Stimulated activated CD4-positive, alpha-beta T cell treated with anti-CD3 and anti-CD28 coated beads, Interleukin-12 subunit alpha, Interleukin-12 subunit beta, amount 100 ng/mL, for 24 hours (primary cell): ENCODE data around the gene CDK9.

Source experiments
- DNase-seq, 2 experiments: peaks; one replicate each; pipeline ENCODE4 v3.0.0-alpha.2; 2020; ENCODE audit warnings: low read depth in 2 of 2

Gene CDK9

DNA sequence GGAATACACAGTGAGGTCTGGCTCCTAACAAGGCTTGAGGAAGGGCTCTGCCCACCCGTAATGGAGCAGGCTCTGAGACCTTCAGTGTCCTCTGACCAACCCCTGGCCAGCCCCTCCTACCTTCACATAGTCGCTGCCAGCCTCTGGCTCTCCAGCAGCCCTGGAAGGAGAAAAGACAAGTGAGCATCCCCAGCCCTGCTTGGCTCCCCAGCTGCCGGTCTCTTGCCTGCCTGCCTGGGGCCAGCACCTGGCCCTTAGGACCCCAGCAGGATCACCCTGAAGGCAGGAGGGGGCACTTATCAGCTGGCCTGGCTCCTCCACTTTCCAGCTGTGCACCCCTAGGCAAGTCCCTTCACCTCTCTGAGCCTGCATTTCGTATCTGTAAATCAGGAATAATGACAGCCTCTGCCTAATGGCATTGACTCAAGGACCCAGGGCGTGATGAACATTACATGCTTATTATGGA is 24.3 kb upstream of the CDK9 start:
- no peak for DNase-seq

DNA sequence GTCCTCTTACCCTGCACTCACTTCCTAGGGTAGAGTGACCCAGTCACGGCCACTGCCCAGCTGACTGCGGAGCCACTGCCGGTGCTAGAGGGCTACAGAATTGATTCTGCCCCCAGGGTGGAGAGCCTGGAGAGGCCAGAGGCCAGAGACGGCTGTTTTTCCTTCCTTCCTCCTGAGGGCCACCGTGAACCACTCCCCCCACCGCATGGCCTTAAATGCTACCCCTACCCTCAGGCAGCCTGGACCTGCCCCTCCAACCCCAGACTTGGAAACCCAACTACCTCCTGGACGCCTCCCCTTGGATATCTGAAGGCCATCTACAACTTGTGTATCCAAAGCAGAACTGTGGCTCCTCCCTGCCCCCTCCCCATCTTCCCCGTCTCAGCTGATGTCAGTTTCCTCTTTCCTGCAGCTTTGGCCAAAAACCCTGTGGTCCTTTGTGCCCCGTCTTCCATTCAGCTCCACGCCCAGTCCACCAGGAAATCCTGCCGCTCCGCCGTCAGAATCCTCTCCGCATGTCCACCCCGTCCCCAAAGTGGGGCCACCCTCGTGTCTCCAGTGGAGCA is 23.6 kb upstream of the CDK9 start:
- DNase-seq, result no peak

DNA sequence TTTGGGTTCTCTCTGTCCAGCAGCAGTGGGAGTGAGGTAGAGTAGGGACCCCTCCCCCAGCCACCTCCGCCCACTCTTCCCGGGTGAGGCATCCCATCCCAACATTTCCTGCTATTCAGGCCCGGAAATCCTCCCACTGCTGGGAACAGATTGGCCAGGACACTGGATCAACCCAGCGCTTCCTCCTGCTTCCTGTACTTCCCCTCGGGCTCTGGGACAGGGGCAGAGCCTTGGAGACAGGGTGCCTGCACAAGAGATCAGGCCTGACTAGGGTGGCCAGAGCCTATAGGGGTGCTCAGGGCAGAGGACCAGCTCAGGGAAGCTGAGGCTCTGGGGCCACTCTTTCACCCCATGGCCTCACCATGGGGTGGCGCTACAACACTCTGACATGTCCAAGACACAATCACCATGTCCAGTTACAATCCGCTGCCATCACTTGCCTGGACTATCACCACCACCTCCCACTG is 21.9 kb upstream of the CDK9 start:
- DNase-seq, result no peak

DNA sequence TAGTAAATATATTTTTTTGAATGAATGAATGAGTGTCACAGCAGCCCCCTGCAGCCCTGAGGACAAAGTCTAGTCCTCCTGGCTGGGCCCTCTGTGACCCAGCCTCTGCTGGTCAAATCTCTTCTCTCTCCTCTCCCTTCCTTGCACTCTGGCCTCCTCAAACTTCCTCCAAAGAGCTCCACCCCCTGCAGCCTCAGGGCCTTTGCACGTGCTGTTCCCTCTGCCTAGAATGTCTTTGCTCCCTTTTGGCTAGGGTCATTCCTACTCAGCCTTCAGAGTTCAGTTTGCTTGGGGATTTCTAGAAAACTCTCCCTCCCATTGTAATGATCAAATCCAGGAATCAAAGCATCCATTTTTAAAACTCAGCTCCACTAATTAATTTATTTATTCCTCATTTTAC is 20.4 kb upstream of the CDK9 start:
- DNase-seq, result no peak

DNA sequence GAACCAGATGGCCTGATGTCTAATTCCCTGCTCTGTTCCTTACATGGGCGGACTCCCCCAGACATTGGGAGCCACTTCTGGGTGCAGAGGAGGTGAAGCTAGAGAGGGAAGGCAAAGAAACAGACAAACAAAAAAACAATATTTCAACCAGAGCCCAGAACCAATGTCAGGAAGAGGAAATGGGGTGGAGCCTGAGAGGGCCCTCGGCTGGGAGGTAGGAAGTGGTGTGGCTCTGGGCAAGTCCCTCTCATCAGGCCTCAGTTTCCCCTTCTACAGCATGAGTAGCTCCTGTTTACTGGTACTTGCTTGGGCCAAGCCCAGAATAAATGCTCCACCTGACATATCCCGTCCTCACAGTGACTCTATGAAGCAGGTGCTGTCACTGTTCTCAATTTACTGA is 18.4 kb upstream of the CDK9 start:
- no peak for DNase-seq

DNA sequence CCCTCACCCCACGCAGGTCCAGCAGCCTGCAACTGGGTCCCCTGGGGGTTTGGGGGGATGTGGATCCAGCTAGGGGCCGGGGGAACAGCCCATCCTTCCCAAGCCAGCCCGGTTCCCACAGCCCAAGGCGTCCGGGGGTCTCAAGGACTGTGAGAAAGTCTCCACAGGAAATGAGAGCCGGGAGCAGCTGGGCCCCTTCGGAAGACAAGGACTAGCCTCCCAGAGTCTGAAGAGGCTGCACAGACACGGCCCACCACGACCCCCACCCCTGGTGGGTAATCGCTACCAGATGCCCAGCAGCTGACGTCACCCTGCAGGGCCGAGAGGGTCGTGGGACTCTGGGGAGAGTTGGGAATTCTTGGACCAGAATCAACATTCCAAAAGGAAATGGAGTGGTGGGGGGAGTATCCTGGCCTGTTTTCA is 17.9 kb upstream of the CDK9 start:
- no peak for DNase-seq

DNA sequence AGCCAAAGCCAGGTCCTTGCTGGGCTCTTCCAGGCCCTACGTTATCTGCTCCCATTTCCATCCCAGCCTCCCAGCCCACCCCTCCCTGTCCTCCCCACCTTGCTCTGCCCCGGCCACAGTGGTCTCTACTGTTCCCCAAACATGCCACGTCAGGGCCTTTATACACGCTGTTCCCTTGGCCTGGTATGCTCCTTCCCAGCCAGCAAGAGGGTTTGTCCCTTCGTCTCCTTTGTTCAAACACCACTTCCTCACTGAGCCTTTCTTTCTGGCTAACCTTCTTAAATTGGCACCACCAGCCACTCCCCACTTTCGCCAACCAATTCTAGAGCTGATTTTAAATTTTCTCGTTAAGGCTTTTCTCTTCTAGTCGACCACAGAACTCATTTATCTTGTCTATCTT is 17.1 kb upstream of the CDK9 start:
- DNase-seq, result no peak

DNA sequence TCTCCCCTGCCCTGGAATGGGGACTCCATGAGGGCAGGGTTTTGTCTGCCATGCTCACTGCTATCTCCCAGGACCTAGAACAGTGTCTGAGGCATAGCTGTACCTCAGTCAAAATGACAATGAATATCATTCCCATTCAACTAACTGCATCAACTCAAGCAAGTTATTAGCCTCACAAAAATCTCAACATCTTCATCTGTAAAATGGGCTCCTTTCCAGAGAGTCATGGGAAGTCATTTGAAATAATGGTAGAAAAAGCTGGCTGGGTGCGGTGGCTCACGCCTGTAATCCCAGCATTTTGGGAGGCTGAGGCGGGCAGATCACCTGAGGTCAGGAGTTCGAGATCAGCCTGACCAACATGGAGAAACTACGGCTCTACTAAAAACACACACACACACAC is 16.7 kb upstream of the CDK9 start:
- DNase-seq, result no peak

DNA sequence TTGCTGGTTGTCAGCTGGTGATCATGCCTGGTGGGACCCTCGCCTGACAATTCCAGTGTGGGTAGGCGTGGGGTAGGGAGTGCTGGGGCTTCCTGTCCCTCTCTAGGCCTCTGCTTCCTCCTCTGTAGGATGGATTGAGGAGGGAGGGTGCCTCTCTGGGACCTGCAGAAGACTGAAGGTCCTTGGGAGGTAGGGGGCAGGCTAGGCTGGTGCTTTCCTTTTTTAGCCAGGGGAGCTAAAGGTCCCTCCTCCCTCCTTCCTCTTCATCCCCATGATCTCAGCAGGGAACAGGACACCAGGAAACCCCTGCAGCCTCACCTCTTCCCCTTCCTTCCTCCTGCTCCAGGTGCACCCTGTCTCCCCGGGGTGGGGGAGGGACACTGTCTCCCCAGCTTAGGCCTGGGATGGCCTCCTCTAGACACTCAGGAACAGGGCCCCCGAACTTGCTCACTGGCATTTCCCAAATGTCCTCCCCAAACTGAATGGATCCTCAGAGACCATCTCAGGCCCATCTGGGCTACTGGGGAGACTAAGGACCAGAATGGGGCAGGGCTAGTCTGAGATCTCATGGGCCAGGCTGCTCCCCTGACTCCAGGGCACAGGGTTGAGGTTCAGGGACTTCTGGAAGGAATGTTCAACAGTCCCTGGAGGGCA is 15.8 kb upstream of the CDK9 start:
- no peak for DNase-seq

DNA sequence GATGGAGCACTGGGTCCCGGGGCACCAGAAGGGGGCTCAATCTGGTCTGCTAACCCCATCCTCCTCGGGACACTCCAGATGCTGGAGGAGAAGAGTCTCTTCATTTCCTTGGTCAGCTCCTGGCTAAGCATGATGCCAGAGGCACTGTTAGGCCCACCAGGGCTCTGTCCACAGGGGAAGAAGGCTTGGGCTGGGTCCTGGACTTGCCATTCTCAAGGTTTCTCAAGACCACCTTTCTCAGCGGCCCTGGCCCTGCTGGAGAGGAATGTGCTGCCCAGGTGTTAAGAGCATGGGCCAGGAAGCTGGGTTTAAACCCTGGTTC is 15.3 kb upstream of the CDK9 start:
- no peak for DNase-seq

DNA sequence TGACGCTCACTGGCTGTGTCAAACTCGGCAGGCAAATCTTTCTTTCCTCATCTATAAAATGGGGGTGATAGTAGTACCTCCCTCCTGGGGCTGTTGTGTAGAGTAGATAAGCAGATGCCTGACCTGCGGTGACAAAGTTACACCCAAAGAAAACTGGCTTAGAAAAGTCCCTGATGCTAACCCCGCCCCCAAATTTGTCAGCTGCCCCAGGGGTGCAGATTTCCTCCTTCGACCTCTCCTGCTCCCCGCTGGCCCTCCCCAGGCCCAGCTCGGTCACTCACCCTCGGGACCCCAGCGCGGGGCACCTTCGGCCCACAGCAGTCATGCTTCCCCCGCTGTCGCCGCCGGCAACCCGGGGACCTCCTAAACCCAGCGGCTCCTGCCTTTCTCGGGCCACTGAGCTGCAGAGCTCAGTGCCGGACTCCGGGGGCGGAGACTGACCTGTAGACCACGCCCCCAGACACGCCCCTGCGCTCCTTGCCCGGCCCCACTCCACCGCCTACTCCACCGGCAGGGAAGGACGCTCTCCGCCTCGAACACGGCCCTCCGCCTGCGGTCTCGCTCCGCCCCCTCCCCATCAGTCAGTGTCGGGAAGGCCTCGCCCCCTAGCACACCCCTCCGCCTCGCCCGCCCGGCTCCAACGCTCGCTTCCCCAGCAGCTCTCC is 14.8 kb upstream of the CDK9 start:
- DNase-seq, result peak; percentile 93 to 96

DNA sequence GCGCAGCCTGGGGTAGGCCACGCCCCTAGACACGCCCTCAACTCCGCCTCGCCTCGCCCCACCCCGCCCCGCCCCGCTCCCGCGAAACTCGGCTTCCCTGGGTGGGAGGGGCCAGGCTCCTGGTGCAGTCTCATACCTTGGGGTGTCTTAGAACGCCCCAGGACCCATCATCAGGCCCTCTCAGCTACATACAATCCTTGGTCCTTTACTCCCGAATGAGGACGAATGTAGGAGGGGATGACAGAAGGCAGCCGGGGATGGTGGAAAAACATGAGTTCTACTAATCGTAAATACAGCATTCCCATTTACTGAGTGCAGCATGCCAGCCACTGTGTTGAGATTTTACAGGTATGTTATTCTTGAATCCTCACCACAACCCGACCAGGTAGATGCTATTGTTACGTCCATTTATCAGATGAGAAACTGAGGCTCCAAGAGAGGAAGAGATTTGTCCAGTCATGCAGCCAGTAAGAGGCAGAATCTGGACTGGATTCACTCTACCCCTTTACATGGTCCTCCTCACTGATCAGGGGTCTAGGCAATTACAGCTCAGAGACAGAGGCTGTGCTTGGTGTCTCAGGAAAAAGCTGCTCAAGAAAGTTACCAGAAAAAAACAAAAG is 14.2 kb upstream of the CDK9 start:
- no peak for DNase-seq

DNA sequence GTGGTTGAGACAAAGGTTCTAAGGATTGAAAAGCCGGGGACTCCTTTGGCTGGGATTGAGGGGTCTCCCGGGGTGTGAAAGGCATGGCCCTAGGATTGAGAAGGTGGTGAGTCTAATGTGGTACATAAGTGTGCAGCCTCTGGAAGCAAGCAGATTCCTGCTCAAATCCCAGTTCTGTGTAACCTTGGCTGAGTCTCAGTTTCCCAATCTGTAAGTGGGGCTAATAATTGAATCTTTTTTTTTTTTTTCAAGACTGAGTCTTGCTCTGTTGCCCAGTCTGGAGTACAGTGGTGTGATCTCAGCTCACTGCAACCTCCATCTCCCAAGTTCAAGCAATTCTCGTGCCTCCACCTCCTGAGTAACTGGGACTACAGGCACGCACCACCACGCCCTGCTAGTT is 13.2 kb upstream of the CDK9 start:
- no peak for DNase-seq

DNA sequence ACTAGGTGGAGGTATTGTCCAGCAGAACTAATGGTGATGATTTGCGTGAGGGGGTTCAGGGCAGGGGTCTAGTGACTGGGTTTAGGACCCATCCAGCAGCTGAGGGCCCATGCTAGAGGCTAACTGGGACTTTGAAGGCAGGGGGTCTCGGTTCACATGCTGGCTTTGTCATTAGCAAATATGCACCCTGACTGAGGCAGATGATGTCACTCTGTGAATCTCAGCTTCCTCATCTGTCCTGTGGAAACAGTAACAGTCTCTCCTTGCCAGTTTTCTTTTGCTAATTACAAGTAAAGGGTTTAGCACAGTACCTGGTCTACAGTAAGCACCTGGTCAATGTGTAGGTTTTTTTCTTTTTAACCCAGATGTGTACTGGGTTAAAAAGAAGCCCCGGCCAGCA is 12.6 kb upstream of the CDK9 start:
- DNase-seq, result no peak

DNA sequence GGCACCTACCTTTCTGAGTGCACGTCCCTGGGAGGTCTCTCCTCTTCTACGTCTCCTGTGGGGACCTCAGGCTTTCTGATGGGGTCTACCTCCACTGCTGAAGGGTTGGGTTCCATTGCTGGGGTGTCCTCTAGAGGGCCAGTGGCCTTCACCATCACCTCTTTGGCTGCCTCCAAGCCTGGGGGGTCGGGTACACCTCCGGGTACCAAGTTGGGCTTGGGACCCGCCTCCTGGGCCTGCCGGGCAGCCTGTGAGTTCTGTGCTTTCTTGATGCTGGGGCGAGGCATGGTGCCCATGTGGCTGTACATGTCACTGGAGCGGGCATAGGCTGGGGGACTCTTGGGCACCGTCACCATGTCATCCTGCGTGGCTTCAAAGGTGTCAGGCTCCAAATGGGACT is 11.9 kb upstream of the CDK9 start:
- no peak for DNase-seq

DNA sequence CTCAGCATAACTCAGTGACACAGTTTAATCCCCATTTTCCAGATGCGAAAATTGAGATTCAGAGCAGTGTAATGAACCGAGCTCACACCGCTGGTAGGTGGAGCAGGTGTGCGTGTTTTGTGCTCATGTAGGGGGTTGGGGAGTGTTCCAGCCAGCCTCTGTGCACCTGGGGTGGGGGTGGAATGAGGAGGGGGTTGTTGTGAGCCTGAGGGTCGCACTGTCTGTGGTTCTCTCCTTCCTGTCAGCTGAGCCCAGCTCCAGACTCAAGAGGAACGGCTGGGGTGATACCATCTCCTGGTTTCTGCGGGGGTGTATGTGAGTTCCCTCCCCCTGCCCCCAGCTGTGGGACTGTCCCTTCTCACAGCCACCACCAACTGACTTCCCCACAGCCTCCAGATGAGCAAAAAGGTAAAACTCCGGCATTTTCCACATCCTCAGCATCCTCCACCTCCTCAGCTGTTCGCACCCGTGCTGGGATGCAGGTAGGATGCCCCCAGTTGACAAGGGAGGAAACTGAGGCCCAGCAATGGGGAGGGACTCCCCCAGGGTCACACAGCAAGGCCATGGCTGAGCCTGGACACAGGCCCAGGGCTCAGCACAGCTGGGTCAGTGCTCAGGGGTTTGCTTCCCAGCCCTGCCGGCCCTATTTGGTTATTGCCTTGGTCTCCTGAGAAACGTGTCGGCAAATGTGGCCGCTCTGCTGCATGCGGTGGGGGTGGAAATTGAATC is 9.5 kb upstream of the CDK9 start:
- peak in 1 of 2 experiments; percentile 74 for DNase-seq

DNA sequence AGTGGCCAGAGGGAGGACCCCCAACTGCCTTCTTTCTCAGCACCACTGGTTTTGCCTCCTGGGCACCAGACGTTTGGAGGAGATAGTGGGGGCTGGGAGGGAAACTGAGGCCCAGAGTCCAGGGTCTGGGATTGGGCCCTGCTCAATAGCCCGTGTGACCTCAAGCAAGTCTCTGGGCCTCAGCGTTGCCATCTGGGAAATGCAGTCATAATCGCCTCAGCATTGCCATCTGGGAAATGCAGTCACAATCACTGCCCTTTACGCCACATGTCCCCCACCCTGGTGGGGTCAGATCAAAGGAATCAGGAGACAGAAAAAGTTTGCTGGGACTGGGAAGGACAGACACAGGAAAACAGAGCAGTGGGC is 8.9 kb upstream of the CDK9 start:
- no peak for DNase-seq

DNA sequence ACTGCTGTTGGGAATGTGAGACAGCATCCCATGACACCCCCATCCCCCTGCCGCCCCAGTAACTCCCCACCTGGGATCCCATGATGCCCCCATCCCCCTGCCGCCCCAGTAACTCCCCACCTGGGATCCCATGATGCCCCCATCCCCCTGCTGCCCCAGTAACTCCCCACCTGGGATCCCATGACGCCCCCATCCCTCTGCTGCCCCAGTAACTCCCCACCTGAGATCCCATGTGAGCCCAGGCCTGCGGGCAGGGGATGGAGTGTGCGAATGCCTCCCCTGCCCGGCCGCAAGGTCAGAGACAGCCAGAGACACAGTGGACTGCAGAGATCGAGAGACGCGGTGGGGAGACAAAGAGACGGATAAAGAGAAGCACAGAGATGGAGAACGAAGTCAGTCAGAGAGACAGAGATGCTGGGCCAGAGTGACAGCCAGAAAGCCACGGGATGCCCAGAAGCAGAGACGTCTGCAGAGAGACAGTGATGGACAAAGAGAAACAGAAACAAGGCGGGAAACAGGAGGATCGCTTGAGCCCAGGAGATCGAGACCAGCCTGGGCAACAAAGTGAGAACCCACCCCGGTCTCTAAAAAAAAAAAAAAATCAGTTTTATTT is 8.4 kb upstream of the CDK9 start:
- no peak for DNase-seq

DNA sequence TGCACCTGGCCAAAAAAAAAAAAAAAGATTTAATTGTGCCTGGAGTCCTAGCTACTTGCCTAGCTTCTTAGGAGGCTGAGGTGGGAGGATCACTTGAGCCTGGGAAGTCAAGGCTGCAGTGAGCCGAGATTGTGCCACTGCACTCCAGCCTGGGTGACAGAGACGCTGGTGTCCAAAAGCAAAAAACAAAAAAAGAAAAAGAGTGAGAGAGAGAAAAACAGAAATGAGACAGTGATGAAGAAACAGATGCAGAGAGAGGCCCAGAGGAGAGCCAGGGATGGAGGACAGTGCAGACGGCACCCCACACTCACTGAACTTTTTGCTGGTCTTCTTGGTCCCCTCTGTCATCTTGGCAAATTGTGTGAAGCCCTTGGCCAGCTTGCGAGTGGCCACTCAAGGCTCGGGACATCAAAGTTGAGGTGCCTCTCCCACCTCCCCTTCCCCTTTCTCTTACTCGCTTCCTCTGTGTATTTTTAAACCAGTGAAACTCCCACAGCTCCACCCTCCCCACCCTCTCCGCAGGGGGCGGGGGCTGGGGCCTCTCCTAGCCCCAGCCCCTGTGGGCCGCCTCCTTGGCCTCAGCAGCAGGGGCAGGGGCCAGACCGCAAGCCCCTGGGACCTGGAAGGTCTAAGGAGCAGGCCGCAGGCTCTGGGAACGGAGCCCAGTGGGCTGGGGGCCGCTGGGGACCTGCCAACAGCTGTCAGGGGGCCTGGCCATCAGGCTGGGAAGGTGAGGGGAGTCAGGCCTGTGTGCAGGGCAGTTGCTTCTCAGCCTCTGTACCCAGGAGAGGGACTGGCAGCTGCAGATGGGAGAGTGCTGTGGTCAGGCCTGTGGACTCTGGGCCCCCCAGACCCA is 7.3 kb upstream of the CDK9 start, which contains the start of gene SH2D3C:
TSS of gene SH2D3C (minus strand) at position 387 of the 856 bp plus-strand sequence. CDS start at position 348, 39 bp downstream.
- peak in 1 of 2 experiments; percentile 39 for DNase-seq

DNA sequence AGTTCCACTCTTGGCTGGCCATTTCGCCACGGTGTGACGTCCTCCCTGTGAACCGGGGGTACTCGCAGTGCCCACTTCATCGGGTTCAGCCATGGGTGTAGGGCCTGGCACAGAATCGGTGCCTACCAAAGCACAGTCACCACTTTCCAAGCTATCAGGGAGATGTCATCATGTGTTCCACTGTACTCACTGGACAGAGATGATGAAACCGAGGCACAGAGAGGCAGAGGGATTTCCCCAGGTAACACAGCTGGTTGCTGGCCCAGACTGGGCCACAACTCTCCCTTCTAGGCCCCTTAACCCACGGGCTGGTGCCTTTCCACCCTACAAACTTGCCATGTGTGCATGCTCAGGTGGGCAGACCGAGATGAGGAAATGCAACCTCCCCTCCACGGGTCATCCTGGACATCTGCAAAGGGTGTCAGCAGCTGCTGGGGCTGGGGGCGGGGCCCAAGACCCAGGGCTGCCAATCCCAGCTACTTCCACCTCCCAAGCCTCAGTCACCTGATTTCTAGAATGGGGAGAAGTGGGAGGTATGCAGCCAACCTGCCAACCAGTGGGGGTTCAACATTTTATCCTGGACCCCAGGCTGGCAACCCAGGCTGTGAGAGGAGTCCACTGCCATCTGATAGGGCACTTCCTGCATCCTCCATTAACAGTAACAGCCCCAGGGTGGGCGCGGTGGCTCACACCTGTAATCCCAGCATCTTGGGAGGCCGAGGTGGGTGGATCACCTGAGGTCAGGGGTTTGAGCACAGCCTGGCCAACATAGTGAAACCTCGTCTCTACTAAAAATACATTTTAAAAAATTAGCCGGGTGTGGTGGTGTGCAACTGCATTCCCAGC is 6.5 kb upstream of the CDK9 start:
- peak in 1 of 2 experiments; percentile 44 for DNase-seq
